Gastrocnemius medialis (tissue), 4 donors: ENCODE results near the gene GRXCR2. TPM values are rescaled to one million over a fixed set of nuclear protein-coding genes. Genes with fewer than 3 reads are reported as not detected.

Experiments used
- ATAC-seq, 2 donors: fragments of 150-250 bp; one replicate each; pipeline ENCODE4 v1.9.1; 2016
- DNase-seq, 2 donors: peaks; one replicate each; pipeline ENCODE4 v3.0.0-alpha.2; 2019
- H3K27ac ChIP-seq, 4 donors: fragments of 200-600 bp; sonication (generic); 1 replicate in 1 of 4; 2 replicates in 3 of 4; pipeline ENCODE4 v1.5.1; 2016 to 2018; ENCODE audit warnings: mild to moderate bottlenecking in 2 of 4, moderate library complexity in 1 of 4
- H3K27me3 ChIP-seq, 3 donors: fragments of 200-600 bp; sonication (generic) in 2 of 3; 1 replicate in 1 of 3; 2 replicates in 2 of 3; pipeline versions ENCODE4 v1.5.1 to v1.6.0; 2016 to 2019; ENCODE audit warnings: mild to moderate bottlenecking in 1 of 3, moderate library complexity in 1 of 3
- H3K36me3 ChIP-seq, 2 donors: fragments of 200-600 bp; sonication (generic) in 1 of 2; one replicate each; pipeline ENCODE4 v1.5.1; 2017 to 2018
- H3K4me1 ChIP-seq, 2 donors: fragments of 200-600 bp; sonication (generic) in 1 of 2; one replicate each; pipeline ENCODE4 v1.5.1; 2016 to 2017; ENCODE audit warnings: mild to moderate bottlenecking in 2 of 2
- H3K4me3 ChIP-seq, 4 donors: fragments of 200-600 bp; sonication (generic) in 3 of 4; 1 replicate in 1 of 4; 2 replicates in 3 of 4; pipeline ENCODE4 v1.5.1; 2016 to 2019; ENCODE audit warnings: mild to moderate bottlenecking in 2 of 4
- H3K9me3 ChIP-seq, 3 donors: fragments of 200-600 bp; sonication (generic) in 2 of 3; 1 replicate in 1 of 3; 2 replicates in 2 of 3; pipeline ENCODE4 v1.5.1; 2016 to 2019
- POLR2A ChIP-seq, 2 donors: fragments of 450-650 bp; IDR thresholded peaks; one replicate each; pipeline ENCODE4 v1.6.1; 2017; ENCODE audit warnings: antibody characterized with exemption in 2 of 2, mild to moderate bottlenecking in 2 of 2, moderate library complexity in 2 of 2
- in situ Hi-C, 4 donors: fragments of 200-750 bp; cut with MboI; loops; one replicate each; pipeline versions ENCODE4 v1.15.0 to v1.8.0; 2017; ENCODE audit warnings: low sequenced_read_pairs in 4 of 4
- intact Hi-C: fragments of 100-400 bp; cut with DNase I; formaldehyde crosslinking; loops from one replicate; pipeline ENCODE4 v1.15.1; 2023; ENCODE audit warnings: low total_unique reads
- total RNA-seq, 4 donors: library from RNA; depleted of rRNA; stranded (reverse); fragments of >200 nt; gene quantifications; one replicate each; pipeline versions ENCODE4 v1.1.0 to v1.2.3, GENCODE V29; 2016
- TF ChIP-seq, protein P1 (sequence below), 5 experiments: fragments of 450-650 bp in 3 of 5; fragments of 200-600 bp in 2 of 5; sonication (generic) in 2 of 5; IDR thresholded peaks in 4 of 5; conservative IDR thresholded peaks in 1 of 5; 1 replicate in 4 of 5; 2 replicates in 1 of 5; pipeline ENCODE4 v1.5.1; 2016 to 2019; ENCODE audit warnings: antibody characterized with exemption in 5 of 5, mild to moderate bottlenecking in 3 of 5, moderate library complexity in 3 of 5

The GRXCR2 gene
- total RNA-seq, 4 donors from 2014 or later = not detected

DNA sequence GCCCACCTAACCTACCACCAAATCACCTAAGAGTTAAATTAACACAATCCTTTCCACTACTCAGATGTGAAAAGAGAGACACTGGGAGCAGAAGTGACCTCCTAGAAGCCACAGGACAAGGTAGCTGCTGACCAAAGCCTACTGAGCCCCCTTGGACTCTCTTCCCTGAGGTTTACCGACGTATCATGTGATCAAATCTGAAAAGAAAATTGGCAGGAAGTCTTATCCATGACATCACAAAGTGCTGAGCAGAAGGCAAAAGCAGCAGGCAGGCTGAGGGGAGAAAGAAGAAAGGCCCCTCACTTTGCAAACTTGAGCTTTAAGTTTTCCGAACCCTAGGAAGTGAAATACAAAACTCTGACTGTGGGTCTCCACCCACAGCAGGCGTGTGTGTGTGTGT, 48.8 kb downstream of the GRXCR2 start:
- intact Hi-C loops = loop anchor here (10.0 kb wide), 1 partner anchor 1619 kb away; no protein-coding TSS in a partner anchor
- TF ChIP-seq, protein P1, sequence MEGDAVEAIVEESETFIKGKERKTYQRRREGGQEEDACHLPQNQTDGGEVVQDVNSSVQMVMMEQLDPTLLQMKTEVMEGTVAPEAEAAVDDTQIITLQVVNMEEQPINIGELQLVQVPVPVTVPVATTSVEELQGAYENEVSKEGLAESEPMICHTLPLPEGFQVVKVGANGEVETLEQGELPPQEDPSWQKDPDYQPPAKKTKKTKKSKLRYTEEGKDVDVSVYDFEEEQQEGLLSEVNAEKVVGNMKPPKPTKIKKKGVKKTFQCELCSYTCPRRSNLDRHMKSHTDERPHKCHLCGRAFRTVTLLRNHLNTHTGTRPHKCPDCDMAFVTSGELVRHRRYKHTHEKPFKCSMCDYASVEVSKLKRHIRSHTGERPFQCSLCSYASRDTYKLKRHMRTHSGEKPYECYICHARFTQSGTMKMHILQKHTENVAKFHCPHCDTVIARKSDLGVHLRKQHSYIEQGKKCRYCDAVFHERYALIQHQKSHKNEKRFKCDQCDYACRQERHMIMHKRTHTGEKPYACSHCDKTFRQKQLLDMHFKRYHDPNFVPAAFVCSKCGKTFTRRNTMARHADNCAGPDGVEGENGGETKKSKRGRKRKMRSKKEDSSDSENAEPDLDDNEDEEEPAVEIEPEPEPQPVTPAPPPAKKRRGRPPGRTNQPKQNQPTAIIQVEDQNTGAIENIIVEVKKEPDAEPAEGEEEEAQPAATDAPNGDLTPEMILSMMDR (IDR thresholded peaks at IDR 0.05 in 4 of 5, conservative IDR thresholded peaks at IDR 0.05 in 1 of 5) = no peak
- TF ChIP-seq POLR2A (IDR thresholded peaks at IDR 0.05) = no peak

DNA sequence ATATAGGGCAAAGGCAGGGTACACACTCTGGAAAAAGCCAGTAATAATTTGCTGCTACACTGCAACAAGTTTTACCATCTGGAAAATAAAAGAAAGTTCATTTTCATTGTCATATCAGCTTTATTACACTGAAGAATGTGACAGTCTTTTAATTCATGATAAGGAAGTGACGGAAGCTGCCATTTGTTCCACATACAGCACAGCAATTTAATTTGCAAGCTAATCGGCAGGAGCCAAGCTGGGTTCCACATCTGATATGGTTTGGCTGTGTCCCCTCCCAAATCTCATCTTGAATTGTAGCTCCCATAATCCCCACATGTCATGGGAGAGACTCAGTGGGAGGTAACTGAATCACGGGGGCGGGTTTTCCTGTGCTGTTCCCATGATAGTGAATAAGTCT, 54.2 kb downstream of the GRXCR2 start:
- Histone ChIP-seq H3K27ac (no peak overlapping the region), H3K4me1 (no peaks in the 10 kb centered on the region), H3K36me3 (no peaks in the 10 kb centered on the region), H3K27me3 (no peaks in the 10 kb centered on the region), H3K9me3 (no peaks in the 10 kb centered on the region), H3K4me3 (no peak overlapping the region)
- no peak for TF ChIP-seq POLR2A (IDR thresholded peaks at IDR 0.05)
- TF ChIP-seq, protein P1 (IDR thresholded peaks at IDR 0.05 in 4 of 5, conservative IDR thresholded peaks at IDR 0.05 in 1 of 5) = no peak
- in situ Hi-C loops = no loop called here
- intact Hi-C loops = no loop called here
- DNase-seq = no peak
- no peak for ATAC-seq

More for the DNA sequence above, 48.8 kb downstream of the GRXCR2 start:
- in situ Hi-C loops = loop anchor here in 3 of 4 donors (10.0 kb wide), 2 partner anchors 139 to 1619 kb away; no protein-coding TSS in a partner anchor
- Histone ChIP-seq H3K36me3 (no peaks in the 10 kb centered on the region), H3K4me1 (no peaks in the 10 kb centered on the region), H3K4me3 (no peak overlapping the region), H3K9me3 (no peaks in the 10 kb centered on the region), H3K27ac (no peak overlapping the region), H3K27me3 (no peaks in the 10 kb centered on the region)
- DNase-seq (no peak), ATAC-seq (no peak)

DNA sequence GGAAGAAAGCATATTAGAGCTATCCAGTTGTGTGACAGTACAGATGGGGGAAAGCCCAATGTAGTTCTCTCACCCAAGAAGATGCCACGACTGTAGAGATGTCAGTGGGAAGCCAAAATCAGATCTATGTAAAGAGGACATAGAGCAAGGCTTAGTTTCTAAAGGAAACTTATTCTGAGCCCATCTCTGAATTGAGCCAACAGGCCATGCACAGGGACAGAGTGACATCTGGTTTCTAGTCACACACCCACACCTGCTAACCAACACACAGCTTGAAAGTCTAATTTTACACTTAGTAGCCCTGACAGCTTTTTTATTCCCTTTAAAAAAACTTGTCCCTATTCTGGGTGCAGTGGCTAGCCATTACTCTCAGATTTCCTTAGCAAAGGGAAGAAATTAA, 59.9 kb downstream of the GRXCR2 start:
- no peaks in the 10 kb centered on the region for H3K4me1 ChIP-seq
- DNase-seq (no peak), ATAC-seq (no peak)
- H3K27ac ChIP-seq = no peak overlapping the region
- intact Hi-C loops (no loop called here), in situ Hi-C loops (no loop called here)
- TF ChIP-seq, protein P1 (IDR thresholded peaks at IDR 0.05 in 4 of 5, conservative IDR thresholded peaks at IDR 0.05 in 1 of 5) = no peak
- TF ChIP-seq POLR2A (IDR thresholded peaks at IDR 0.05) = no peak
- H3K27me3 ChIP-seq = no peaks in the 10 kb centered on the region
- H3K4me3 ChIP-seq = no peak overlapping the region
- no peaks in the 10 kb centered on the region for H3K36me3 ChIP-seq
- no peaks in the 10 kb centered on the region for H3K9me3 ChIP-seq

DNA sequence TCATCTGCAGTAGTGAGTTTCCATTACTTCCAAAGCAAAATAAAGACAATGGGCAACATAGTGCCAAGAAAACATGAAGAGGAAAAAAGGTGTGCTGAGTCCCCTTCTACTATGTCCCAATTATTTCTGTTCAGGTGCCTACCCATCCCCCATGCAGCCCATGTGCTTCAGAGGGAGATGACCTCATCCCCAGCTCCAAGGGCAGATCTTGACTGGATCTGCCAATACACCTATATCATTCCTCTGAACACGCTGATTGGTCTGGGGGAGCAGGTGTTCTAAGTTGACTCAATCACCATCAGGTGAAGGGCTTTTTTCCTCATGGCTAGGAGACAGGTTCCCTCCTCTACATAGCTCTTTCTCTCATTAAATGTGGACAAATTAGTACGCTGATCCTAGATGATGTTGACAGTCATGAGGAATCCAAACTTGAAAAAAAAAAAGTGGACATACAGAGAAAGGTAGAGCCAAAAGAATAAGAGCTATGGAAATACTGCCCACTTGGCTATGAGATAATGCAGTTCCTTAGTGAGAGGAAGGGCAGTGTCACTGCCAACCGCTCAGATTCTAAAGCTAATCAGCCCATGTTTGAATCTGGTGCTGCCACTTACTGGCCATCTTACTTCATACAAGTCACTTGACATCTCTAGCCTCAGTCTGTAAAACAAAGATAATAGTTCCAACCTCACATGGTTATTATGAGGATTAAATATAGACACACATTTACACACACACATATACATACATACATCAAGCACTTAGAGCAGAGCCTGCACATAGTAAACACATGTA, 60.8 kb downstream of the GRXCR2 start:
- Histone ChIP-seq H3K27me3 (no peaks in the 10 kb centered on the region), H3K9me3 (no peaks in the 10 kb centered on the region), H3K4me3 (no peak overlapping the region), H3K27ac (no peak overlapping the region), H3K4me1 (no peaks in the 10 kb centered on the region), H3K36me3 (no peaks in the 10 kb centered on the region)
- DNase-seq (no peak), ATAC-seq (no peak)
- TF ChIP-seq, protein P1 (IDR thresholded peaks at IDR 0.05 in 4 of 5, conservative IDR thresholded peaks at IDR 0.05 in 1 of 5) = no peak
- no peak for TF ChIP-seq POLR2A (IDR thresholded peaks at IDR 0.05)
- intact Hi-C loops = no loop called here
- in situ Hi-C loops = no loop called here

Other genes with a start within 250 kb of the GRXCR2 start
- gene PRELID2, start 37.7 kb downstream of the GRXCR2 start, total RNA-seq = 1 to 10 TPM in 3 of 4 donors, not detected in 1; 1.1 to 6.7 (median 1.2) TPM
- 10 to 100 TPM; 19.2 to 97.1 (median 39.1) TPM for gene SH3RF2, start 63.6 kb upstream of the GRXCR2 start, total RNA-seq
- not detected for gene PLAC8L1, start 232.6 kb upstream of the GRXCR2 start, total RNA-seq